SK-N-SH (cell line): ENCODE measurements around the gene REPS2. TPM values are rescaled to one million over a fixed set of nuclear protein-coding genes. Genes with fewer than 3 reads are reported as not detected.
"Not testable (repeated sequence)": the region's sequence is repeated elsewhere in the genome, so short reads cannot be mapped to it uniquely, and the experiment has no call there.

Source experiments
- CTCF ChIA-PET: fragments of 300-600, 350-600 bp; formaldehyde crosslinking; extraction: SDS; loops from one replicate; lab custom pipeline; 2021; lab: Yijun Ruan, JAX
- POLR2A ChIA-PET: fragments of 350-600 bp; sonication (Branson Sonifier 250); formaldehyde crosslinking; extraction: SDS; loops from one replicate; lab custom pipeline; 2020; ENCODE audit warnings: antibody characterized with exemption, inconsistent platforms; lab: Yijun Ruan, JAX
- DNase-seq: peaks from one replicate; pipeline ENCODE4 v3.0.0; 2012
- H2AFZ ChIP-seq: fragments of 200-600 bp; sonication (generic); 2 replicates; pipeline ENCODE4 v1.8.1; 2016; ENCODE audit warnings: antibody characterized with exemption, mild to moderate bottlenecking, low read depth
- H3F3A ChIP-seq: fragments of 200-600 bp; sonication (generic); replicated peaks from 2 replicates; pipeline ENCODE3; 2016; ENCODE audit warnings: antibody characterized with exemption, mild to moderate bottlenecking; ENCODE audit not compliant: insufficient read depth
- H3K27ac ChIP-seq, 2 experiments: fragments of 200-500 bp in 1 of 2; fragments of 200-600 bp in 1 of 2; sonication (Bioruptor generic) in 1 of 2; sonication (generic), shearing (Covaris generic) in 1 of 2; 2 replicates each; pipeline versions ENCODE4 v1.5.1 to v1.6.1; 2014 to 2016; ENCODE audit warnings: low read depth in 2 of 2, inconsistent platforms in 1 of 2, low read length in 1 of 2, mild to moderate bottlenecking in 1 of 2, mixed read lengths in 1 of 2
- H3K27me3 ChIP-seq: fragments of 200-600 bp; sonication (generic), shearing (Covaris generic); 2 replicates; pipeline ENCODE4 v1.6.1; 2016; ENCODE audit warnings: mixed run types; ENCODE audit not compliant: insufficient read depth
- H3K36me3 ChIP-seq, 2 experiments: fragments of 200-500 bp in 1 of 2; fragments of 200-600 bp in 1 of 2; sonication (Bioruptor generic) in 1 of 2; sonication (generic) in 1 of 2; replicated peaks in 1 of 2; 2 replicates each; pipeline versions ENCODE3 to v1.5.1; 2014 to 2016; ENCODE audit warnings: low read length in 1 of 2, mild to moderate bottlenecking in 1 of 2; ENCODE audit not compliant: insufficient read depth in 2 of 2, control insufficient read depth in 1 of 2
- H3K4me1 ChIP-seq, 2 experiments: fragments of 200-500 bp in 1 of 2; fragments of 200-600 bp in 1 of 2; sonication (Bioruptor generic) in 1 of 2; sonication (generic), shearing (Covaris generic) in 1 of 2; 2 replicates each; pipeline versions ENCODE4 v1.5.1 to v1.6.1; 2014 to 2016; ENCODE audit warnings: low read depth in 1 of 2, low read length in 1 of 2, mixed run types in 1 of 2; ENCODE audit not compliant: insufficient read depth in 2 of 2, control insufficient read depth in 1 of 2
- H3K4me2 ChIP-seq: fragments of 200-600 bp; sonication (generic), shearing (Covaris generic); 2 replicates; pipeline ENCODE4 v1.6.1; 2017; ENCODE audit warnings: mixed run types
- H3K4me3 ChIP-seq, 2 experiments: fragments of 200-500 bp in 1 of 2; fragments of 200-600 bp in 1 of 2; sonication (Bioruptor generic) in 1 of 2; sonication (generic), shearing (Covaris generic) in 1 of 2; 2 replicates each; pipeline versions ENCODE4 v1.5.1 to v1.8.1; 2014 to 2016; ENCODE audit warnings: low read depth in 2 of 2, inconsistent platforms in 1 of 2, low read length in 1 of 2, mild to moderate bottlenecking in 1 of 2, mixed read lengths in 1 of 2, moderate library complexity in 1 of 2
- H3K79me2 ChIP-seq: fragments of 200-600 bp; sonication (generic); 2 replicates; pipeline ENCODE4 v1.8.1; 2017; ENCODE audit warnings: mild to moderate bottlenecking; ENCODE audit not compliant: insufficient read depth
- H3K9ac ChIP-seq: fragments of 200-600 bp; sonication (generic); 2 replicates; pipeline ENCODE4 v1.6.1; 2017; ENCODE audit warnings: mixed run types
- H3K9me2 ChIP-seq: fragments of 200-600 bp; sonication (generic); 2 replicates; pipeline ENCODE4 v1.6.1; 2017; ENCODE audit warnings: mixed run types
- H3K9me3 ChIP-seq: fragments of 200-600 bp; sonication (generic); 2 replicates; pipeline ENCODE4 v1.6.1; 2017; ENCODE audit warnings: mixed run types, mild to moderate bottlenecking, moderate library complexity
- H4K20me1 ChIP-seq: fragments of 200-600 bp; sonication (generic); 2 replicates; pipeline ENCODE4 v1.6.1; 2017; ENCODE audit warnings: mild to moderate bottlenecking, mixed run types; ENCODE audit not compliant: insufficient read depth
- CTCF ChIP-seq: fragments of 200-600 bp; sonication (generic); IDR thresholded peaks from 2 replicates; pipeline ENCODE4 v1.6.1; 2017; ENCODE audit warnings: antibody characterized with exemption, mild to moderate bottlenecking, moderate library complexity
- FOSL2 ChIP-seq: IDR thresholded peaks from 2 replicates; pipeline ENCODE4 v1.4.0; 2012; ENCODE audit warnings: low read depth, mild to moderate bottlenecking, moderate library complexity, borderline replicate concordance
- GABPA ChIP-seq: IDR thresholded peaks from 2 replicates; pipeline ENCODE4 v1.4.0; 2012; ENCODE audit warnings: low read depth, mild to moderate bottlenecking
- RCOR1 ChIP-seq: fragments of 150-350 bp; IDR thresholded peaks from 2 replicates; pipeline ENCODE4 v1.6.1; 2017; ENCODE audit warnings: antibody characterized with exemption, low read length
- RFX5 ChIP-seq: IDR thresholded peaks from 2 replicates; pipeline ENCODE4 v1.6.1; 2012; ENCODE audit warnings: mild to moderate bottlenecking, improper control_type of control experiment, low read length
- USF1 ChIP-seq: IDR thresholded peaks from 2 replicates; pipeline ENCODE4 v1.4.0; 2012; ENCODE audit warnings: low read depth, borderline replicate concordance
- ZBTB33 ChIP-seq: IDR thresholded peaks from 2 replicates; pipeline ENCODE4 v1.4.0; 2012; ENCODE audit warnings: low read depth, borderline replicate concordance
- WGBS: methylation state at CpG from one replicate; pipeline ENCODE4 v1.1.6; 2017; ENCODE audit warnings: low lambda C conversion rate; 5-methylcytosine and 5-hydroxymethylcytosine counted together
- polyA plus RNA-seq, 3 experiments: library from polyadenylated mRNA; depleted of rRNA; stranded (reverse); fragments of >200 nt; gene quantifications; 2 replicates each; pipeline ENCODE4 v1.2.3, GENCODE V29; 2012
- TF ChIP-seq, protein P1 (sequence below): fragments of 150-350 bp; IDR thresholded peaks from 2 replicates; pipeline ENCODE4 v1.6.1; 2017; ENCODE audit warnings: antibody characterized with exemption, low read length, low read depth, borderline replicate concordance

The REPS2 gene
- polyA plus RNA-seq, 1 of the 3 experiments (the other 2 are of a cell fraction): 0.62 TPM

GRCh38 chrX:16963216-16963615 is 16.8 kb downstream of the REPS2 start:
- Histone ChIP-seq H2AFZ (no peak overlapping the region), H3K27ac (no peak overlapping the region), H3K4me2 (no peak overlapping the region), H3K79me2 (no peaks in the 10 kb centered on the region), H3F3A (no peaks in the 10 kb centered on the region), H3K4me1 (no peaks in the 10 kb centered on the region), H3K27me3 (no peaks in the 10 kb centered on the region), H3K4me3 (no peak overlapping the region), H3K36me3 (no peaks in the 10 kb centered on the region), H3K9me3 (no peaks in the 10 kb centered on the region), H4K20me1 (no peaks in the 10 kb centered on the region), H3K9ac (no peak overlapping the region), H3K9me2 (no peaks in the 10 kb centered on the region)
- DNase-seq: no peak
- ChIA-PET POLR2A (no interaction called here), CTCF (no interaction called here)
- 61% methylated on average over 1 of the region's 1 CpG for WGBS
- TF ChIP-seq RFX5 (no peak), FOSL2 (no peak), RCOR1 (no peak), USF1 (no peak)

- H3K36me3 ChIP-seq, H3K4me1 ChIP-seq, H4K20me1 ChIP-seq, H3K27me3 ChIP-seq, H3K27ac ChIP-seq, H3K9ac ChIP-seq, DNase-seq, H2AFZ ChIP-seq, H3K9me3 ChIP-seq, CTCF ChIA-PET, H3K4me3 ChIP-seq, H3K79me2 ChIP-seq, POLR2A ChIA-PET, H3K9me2 ChIP-seq, H3K4me2 ChIP-seq, H3F3A ChIP-seq: not testable (repeated sequence)
- no CpG with 5 or more reads among the region's 32 CpGs for WGBS
Observed at GRCh38 chrX:16964976-16965375, 18.5 kb downstream of the REPS2 start.

GRCh38 chrX:16966752-16967448 is 20.4 kb downstream of the REPS2 start:
- POLR2A ChIA-PET: no interaction called here
- no peaks in the 10 kb centered on the region for H3K9me2 ChIP-seq
- TF ChIP-seq CTCF (no peak), USF1 (no peak), ZBTB33 (no peak), GABPA (no peak)
- TF ChIP-seq, protein P1, sequence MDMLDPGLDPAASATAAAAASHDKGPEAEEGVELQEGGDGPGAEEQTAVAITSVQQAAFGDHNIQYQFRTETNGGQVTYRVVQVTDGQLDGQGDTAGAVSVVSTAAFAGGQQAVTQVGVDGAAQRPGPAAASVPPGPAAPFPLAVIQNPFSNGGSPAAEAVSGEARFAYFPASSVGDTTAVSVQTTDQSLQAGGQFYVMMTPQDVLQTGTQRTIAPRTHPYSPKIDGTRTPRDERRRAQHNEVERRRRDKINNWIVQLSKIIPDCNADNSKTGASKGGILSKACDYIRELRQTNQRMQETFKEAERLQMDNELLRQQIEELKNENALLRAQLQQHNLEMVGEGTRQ: no peak
- H3K36me3 ChIP-seq: no peaks in the 10 kb centered on the region
- no peak for DNase-seq
- CTCF ChIA-PET: no interaction called here
- H3K79me2 ChIP-seq: no peaks in the 10 kb centered on the region
- no peaks in the 10 kb centered on the region for H3K9me3 ChIP-seq
- no peaks in the 10 kb centered on the region for H3K27me3 ChIP-seq
- H4K20me1 ChIP-seq: no peaks in the 10 kb centered on the region
- no peak overlapping the region for H3K4me2 ChIP-seq
- H2AFZ ChIP-seq: no peak overlapping the region
- H3K4me3 ChIP-seq: no peak overlapping the region
- WGBS: 47% methylated on average over 2 of the region's 2 CpGs
- H3K9ac ChIP-seq: no peak overlapping the region
- H3K4me1 ChIP-seq: no peaks in the 10 kb centered on the region
- H3K27ac ChIP-seq: no peak overlapping the region
- H3F3A ChIP-seq: no peaks in the 10 kb centered on the region

DNA sequence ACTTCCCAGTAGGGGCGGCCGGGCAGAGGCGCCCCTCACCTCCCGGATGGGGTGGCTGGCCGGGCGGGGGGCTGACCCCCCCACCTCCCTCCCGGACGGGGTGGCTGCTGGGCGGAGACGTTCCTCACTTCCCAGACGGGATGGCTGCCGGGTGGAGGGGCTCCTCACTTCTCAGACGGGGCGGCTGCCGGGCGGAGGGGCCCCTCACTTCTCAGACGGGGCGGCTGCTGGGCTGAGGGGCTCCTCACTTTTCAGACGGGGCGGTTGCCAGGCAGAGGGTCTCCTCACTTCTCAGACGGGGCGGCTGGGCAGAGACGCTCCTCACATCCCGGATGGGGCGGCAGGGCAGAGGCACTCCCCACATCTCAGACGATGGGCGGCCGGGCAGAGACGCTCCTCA is 22.3 kb downstream of the REPS2 start:
- H3K4me2 ChIP-seq, H3K36me3 ChIP-seq, H3K27me3 ChIP-seq, H3K9ac ChIP-seq, H3F3A ChIP-seq, H3K4me1 ChIP-seq, POLR2A ChIA-PET, CTCF ChIA-PET, DNase-seq, H3K9me2 ChIP-seq, H4K20me1 ChIP-seq, H3K9me3 ChIP-seq, H3K79me2 ChIP-seq, H2AFZ ChIP-seq, H3K27ac ChIP-seq, H3K4me3 ChIP-seq: not testable (repeated sequence)
- no CpG with 5 or more reads among the region's 29 CpGs for WGBS
